GM12892 (cell line): ENCODE measurements around the gene MAEA.
A peak's percentile ranks its signal among the peaks of the same experiment; 100 is the strongest.

Experiments used
- DNase-seq: peaks from one replicate; pipeline ENCODE4 v3.0.0; 2011; ENCODE audit not compliant: insufficient read length
- FAIRE-seq: peaks from 2 replicates; lab custom pipeline; 2011; peaks lifted over from hg19 to GRCh38; lab: Jason Lieb, UNC
- POLR2A ChIP-seq: IDR thresholded peaks from 2 replicates; pipeline ENCODE4 v1.6.1; 2011; ENCODE audit warnings: low read depth, low read length, control low read depth
- POLR2AphosphoS5 ChIP-seq: IDR thresholded peaks from 2 replicates; pipeline ENCODE4 v1.6.1; 2011; ENCODE audit warnings: low read depth, low read length, control low read depth
- TAF1 ChIP-seq: IDR thresholded peaks from 2 replicates; pipeline ENCODE4 v1.6.1; 2011; ENCODE audit warnings: low read depth, mild to moderate bottlenecking, control low read depth, low read length, borderline replicate concordance

Gene MAEA

DNA sequence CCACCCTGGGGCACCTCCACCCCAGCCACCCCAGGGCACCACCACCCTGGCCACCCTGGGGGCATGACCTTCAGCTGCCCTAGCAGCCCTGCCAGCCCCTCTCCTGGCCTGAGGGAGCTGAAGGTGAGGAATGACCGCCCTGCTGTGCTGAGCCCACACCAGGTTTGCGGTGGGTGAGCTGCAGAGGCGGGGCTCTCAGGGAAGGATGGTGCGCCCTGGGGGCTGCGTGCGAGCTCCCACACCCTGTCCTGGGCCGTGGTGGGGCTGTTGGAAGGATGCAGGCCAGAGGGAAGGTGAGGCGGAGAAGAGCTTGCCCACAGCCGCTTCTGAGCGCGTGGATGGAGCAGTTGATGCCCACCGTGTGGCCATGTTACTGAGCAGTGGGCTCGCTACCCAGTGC is 75.1 kb downstream of the MAEA start:
- FAIRE-seq: no peak

GRCh38 chr4:1365271-1366178 is 75.8 kb downstream of the MAEA start:
- no peak for DNase-seq
- TF ChIP-seq TAF1 (no peak), POLR2A (no peak), POLR2AphosphoS5 (no peak)
- no peak for FAIRE-seq

More for the DNA sequence above, 75.1 kb downstream of the MAEA start:
- no peak for TF ChIP-seq POLR2A
- no peak for TF ChIP-seq TAF1
- TF ChIP-seq POLR2AphosphoS5: no peak
- DNase-seq: no peak

- DNase-seq (peak; percentile 18), FAIRE-seq (no peak)
- no peak for TF ChIP-seq TAF1
- TF ChIP-seq POLR2A: no peak
- TF ChIP-seq POLR2AphosphoS5: no peak
Observed at GRCh38 chr4:1366371-1367229, 76.9 kb downstream of the MAEA start.

DNA sequence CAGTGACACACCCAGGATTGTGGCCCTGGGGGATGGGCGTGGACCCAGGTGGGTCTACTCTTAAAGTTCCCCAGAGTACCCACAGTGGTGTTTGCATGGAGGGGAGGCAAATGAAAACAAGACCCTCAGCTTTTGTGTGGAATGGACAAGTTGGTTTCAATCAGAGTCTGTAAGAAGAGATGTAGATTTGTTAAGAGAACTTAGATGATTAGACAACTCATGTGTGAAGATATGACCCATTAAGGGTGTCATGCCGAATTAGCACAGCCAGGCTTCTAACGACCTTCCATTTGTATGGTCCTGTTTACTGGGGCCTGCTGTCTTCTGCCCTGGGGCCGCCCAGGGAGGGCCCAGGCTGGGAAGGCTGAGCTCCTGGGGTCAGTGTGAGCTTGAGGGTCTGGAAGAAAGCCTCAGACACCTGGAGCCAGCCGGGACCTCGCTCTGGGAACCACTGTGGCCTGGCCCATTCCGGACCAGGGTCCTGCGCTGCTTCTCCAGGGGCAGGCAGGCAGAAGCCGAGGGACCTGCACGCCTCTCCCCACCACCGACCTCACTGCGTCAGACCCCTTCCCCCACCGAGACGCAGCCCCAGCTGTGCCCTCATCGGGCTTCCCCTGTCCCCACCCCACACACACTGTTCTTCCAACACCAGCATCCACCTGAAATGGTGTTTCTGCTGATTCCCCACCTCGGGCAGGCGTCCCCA is 77.7 kb downstream of the MAEA start:
- no peak for FAIRE-seq
- DNase-seq: peak; percentile 25
- TF ChIP-seq POLR2AphosphoS5 (no peak), POLR2A (no peak), TAF1 (no peak)

DNA sequence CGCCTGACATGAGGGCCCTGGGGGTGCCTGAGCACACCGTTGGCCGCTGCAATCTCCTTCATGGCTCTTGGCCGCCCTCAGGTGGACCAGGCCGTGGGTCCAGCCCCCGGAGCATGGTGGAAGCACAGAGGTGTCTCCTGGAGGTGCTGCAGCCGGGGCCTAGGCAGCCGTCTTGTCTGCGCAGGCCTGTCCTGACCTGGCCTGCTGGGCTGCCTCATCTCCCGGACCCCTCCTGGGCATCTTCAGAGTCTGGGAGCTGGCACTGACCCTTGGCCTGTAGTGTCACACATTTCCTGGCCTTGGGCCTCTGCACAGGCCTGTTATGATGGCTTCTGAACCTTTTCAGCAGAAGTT is 78.2 kb downstream of the MAEA start:
- no peak for FAIRE-seq
- TF ChIP-seq TAF1 (no peak), POLR2A (no peak), POLR2AphosphoS5 (no peak)
- no peak for DNase-seq

DNA sequence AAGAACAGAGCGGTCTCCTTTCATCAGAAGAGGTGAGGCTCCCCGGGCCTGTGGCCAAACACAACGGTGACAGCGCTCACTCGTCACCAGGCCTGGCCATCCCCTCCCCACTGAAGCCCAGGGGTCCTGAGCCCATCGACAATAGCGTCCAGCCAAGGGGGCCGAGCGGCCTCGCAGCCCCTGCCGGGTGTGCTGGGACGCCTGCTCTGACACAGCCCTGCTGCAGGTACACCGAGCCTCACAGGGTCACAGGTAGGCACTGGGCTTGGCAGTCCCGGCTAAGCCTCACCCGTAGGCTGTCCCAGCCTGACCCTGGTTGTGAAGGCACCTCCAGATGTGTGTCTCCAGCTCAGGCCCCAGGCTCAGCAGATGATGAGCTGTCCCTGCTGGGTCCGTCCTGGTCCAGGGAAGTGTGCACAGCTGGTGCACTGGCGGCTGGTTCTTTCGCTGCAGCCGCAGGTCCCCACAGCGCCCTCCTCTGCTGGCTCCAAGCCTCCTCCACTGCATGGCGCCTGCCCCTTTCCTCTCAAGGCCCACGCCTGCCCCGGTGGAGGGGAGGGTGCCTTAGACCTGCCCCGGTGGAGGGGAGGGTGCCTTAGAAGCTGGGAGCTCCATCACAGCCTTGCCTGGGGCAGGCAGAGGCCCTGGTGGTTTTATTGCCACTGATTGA is 78.9 kb downstream of the MAEA start:
- DNase-seq (no peak), FAIRE-seq (no peak)
- TF ChIP-seq POLR2AphosphoS5 (no peak), TAF1 (no peak), POLR2A (no peak)

- FAIRE-seq: no peak
- TF ChIP-seq POLR2A (no peak), POLR2AphosphoS5 (no peak), TAF1 (no peak)
- DNase-seq: no peak
Observed at GRCh38 chr4:1369091-1369450, 79.4 kb downstream of the MAEA start.

- DNase-seq: no peak
- TF ChIP-seq POLR2A (no peak), POLR2AphosphoS5 (no peak), TAF1 (no peak)
- no peak for FAIRE-seq
Observed at GRCh38 chr4:1369479-1370079, 79.9 kb downstream of the MAEA start.

DNA sequence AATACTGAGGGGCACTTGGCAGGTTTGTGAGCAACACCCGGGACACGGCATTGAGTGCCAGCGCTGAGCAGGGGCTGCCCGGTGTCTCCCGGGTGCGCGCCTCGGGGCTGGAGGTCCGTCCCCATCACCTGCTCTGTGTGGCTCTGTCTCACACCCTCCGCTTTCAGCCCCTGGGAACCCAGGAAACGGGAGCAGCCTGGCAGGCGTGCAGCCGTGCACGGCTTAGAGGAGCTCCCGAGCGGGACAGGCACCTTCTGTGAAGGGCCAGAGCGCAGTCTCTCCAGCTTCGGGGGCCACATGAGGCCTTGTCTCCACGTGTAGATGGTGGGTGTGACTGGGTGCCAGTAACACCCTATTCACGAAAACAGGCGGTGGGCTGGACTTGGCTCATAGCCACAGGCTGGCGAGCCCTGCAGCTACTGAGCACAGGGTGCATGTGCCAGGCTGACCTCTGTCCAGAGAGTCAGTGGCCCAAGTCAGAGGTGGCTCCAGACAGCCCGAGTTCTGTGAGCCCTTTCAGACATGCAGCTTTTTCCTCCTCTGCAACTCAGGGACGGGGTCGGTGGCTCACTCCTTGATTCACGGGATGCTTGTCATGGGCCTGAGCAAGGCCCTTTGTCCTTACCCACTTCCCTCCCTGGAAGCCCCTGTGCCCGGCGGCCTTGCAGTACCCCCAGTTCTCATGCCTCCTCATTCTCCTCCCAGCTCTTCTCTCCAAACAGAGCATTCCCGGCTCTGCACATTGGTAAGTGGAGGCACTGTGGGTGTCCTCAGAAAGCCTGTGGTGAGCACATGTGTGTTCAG is 80.8 kb downstream of the MAEA start:
- TF ChIP-seq TAF1 (no peak), POLR2AphosphoS5 (no peak), POLR2A (no peak)
- FAIRE-seq (no peak), DNase-seq (no peak)
